ENCODE data around the gene SNRK.

DNA sequence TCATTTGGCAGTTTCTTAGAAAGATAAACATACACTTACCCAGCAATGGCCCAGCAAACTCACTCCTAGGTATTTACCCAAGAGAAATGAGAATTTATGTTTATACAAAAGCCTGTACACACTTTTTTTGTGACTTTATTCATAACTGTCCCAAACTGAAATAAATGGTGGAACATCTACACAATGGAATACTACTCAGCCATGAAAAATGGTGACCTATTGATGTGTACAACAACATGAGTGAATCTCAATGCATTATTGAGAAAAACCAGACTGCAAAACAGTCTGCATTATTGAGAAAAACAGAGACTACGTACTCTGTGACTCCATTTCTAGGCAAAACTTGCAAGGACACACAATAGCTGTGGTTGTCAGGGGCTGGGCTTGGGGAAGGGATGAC lies 37.2 kb downstream of the SNRK start:
- TF ChIP-seq POLR2AphosphoS5 (IDR thresholded peaks at IDR 0.05) (no peak), POLR2A (IDR thresholded peaks at IDR 0.05; ENCODE audit: low read depth) (no peak)
- TF ChIP-seq, protein P1, sequence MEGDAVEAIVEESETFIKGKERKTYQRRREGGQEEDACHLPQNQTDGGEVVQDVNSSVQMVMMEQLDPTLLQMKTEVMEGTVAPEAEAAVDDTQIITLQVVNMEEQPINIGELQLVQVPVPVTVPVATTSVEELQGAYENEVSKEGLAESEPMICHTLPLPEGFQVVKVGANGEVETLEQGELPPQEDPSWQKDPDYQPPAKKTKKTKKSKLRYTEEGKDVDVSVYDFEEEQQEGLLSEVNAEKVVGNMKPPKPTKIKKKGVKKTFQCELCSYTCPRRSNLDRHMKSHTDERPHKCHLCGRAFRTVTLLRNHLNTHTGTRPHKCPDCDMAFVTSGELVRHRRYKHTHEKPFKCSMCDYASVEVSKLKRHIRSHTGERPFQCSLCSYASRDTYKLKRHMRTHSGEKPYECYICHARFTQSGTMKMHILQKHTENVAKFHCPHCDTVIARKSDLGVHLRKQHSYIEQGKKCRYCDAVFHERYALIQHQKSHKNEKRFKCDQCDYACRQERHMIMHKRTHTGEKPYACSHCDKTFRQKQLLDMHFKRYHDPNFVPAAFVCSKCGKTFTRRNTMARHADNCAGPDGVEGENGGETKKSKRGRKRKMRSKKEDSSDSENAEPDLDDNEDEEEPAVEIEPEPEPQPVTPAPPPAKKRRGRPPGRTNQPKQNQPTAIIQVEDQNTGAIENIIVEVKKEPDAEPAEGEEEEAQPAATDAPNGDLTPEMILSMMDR (IDR thresholded peaks at IDR 0.05) = no peak

All from esophagus muscularis mucosa (tissue), 3 donors.